ENCODE data around the gene SERPINE2. TPM values are rescaled to one million over a fixed set of nuclear protein-coding genes. Genes with fewer than 3 reads are reported as not detected.

SERPINE2 gene
- polyA plus RNA-seq, 4 donors = 6.0 to 43.9 (median 21.0) TPM

DNA sequence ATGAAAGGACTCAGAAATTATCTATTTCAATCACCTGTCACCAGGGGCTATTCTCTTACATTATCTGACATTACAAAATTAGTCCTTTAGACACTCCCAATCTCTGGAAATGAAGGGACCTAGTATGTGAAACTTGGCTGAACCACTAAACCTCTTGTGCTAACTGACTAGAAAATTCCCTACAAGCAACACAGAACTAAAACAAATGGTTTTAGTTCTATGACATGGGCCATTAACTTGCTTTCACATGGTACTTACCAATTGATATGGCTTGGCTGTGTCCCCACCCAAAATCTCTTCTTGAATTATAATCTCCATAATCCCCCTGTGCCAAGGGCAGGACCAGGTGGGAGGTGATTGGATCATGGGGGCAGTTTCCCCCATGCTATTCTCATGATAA, 16.6 kb downstream of the SERPINE2 start:
- Histone ChIP-seq H3K9me3 (ENCODE audit: control insufficient read depth in 2 of 2, insufficient read depth in 1 of 2, low read depth in 1 of 2, low read length in 1 of 2) (no peaks in the 10 kb centered on the region), H3K27me3 (ENCODE audit: control insufficient read depth in 3 of 3, insufficient read depth in 3 of 3, low read length in 3 of 3) (no peaks in the 10 kb centered on the region), H3K4me1 (ENCODE audit: control insufficient read depth in 3 of 3, insufficient read depth in 2 of 3, low read depth in 1 of 3, low read length in 2 of 3) (peaks cover 0 to 2% (median 0%) of the 10 kb centered on the region in 3 donors), H3K27ac (ENCODE audit: low read depth in 1 of 3, low read length in 2 of 3) (no peak overlapping the region), H3K4me3 (ENCODE audit: low read depth in 1 of 3, low read length in 3 of 3) (no peak overlapping the region), H3K36me3 (ENCODE audit: control insufficient read depth in 3 of 3, insufficient read depth in 2 of 3, low read depth in 1 of 3, low read length in 3 of 3) (peaks cover 0 to 3% (median 0%) of the 10 kb centered on the region in 3 donors)
- DNase-seq (no peak), FAIRE-seq (no peak)

- peaks cover 0 to 3% (median 0%) of the 10 kb centered on the region in 3 donors for H3K36me3 ChIP-seq (ENCODE audit: control insufficient read depth in 3 of 3, insufficient read depth in 2 of 3, low read depth in 1 of 3, low read length in 3 of 3)
- FAIRE-seq (no peak), DNase-seq (no peak)
- no peak overlapping the region for H3K27ac ChIP-seq (ENCODE audit: low read depth in 1 of 3, low read length in 2 of 3)
- no peak overlapping the region for H3K4me3 ChIP-seq (ENCODE audit: low read depth in 1 of 3, low read length in 3 of 3)
- H3K4me1 ChIP-seq (ENCODE audit: control insufficient read depth in 3 of 3, insufficient read depth in 2 of 3, low read depth in 1 of 3, low read length in 2 of 3) = peaks cover 0 to 2% (median 0%) of the 10 kb centered on the region in 3 donors
- no peaks in the 10 kb centered on the region for H3K27me3 ChIP-seq (ENCODE audit: control insufficient read depth in 3 of 3, insufficient read depth in 3 of 3, low read length in 3 of 3)
- WGBS, 3 donors = 80 to 90% (median 88%) methylated on average over 3 of the region's 3 CpGs
- no peaks in the 10 kb centered on the region for H3K9me3 ChIP-seq (ENCODE audit: control insufficient read depth in 2 of 2, insufficient read depth in 1 of 2, low read depth in 1 of 2, low read length in 1 of 2)
Measured at GRCh38 chr2:224020523-224020922, 18.6 kb downstream of the SERPINE2 start.

- FAIRE-seq (no peak), DNase-seq (no peak)
- Histone ChIP-seq H3K9me3 (ENCODE audit: control insufficient read depth in 2 of 2, insufficient read depth in 1 of 2, low read depth in 1 of 2, low read length in 1 of 2) (no peaks in the 10 kb centered on the region), H3K36me3 (ENCODE audit: control insufficient read depth in 3 of 3, insufficient read depth in 2 of 3, low read depth in 1 of 3, low read length in 3 of 3) (peaks cover 0 to 5% (median 2%) of the 10 kb centered on the region in 3 donors), H3K27ac (ENCODE audit: low read depth in 1 of 3, low read length in 2 of 3) (no peak overlapping the region), H3K4me1 (ENCODE audit: control insufficient read depth in 3 of 3, insufficient read depth in 2 of 3, low read depth in 1 of 3, low read length in 2 of 3) (no peaks in the 10 kb centered on the region), H3K27me3 (ENCODE audit: control insufficient read depth in 3 of 3, insufficient read depth in 3 of 3, low read length in 3 of 3) (no peaks in the 10 kb centered on the region), H3K4me3 (ENCODE audit: low read depth in 1 of 3, low read length in 3 of 3) (no peak overlapping the region)
- WGBS, 3 donors = 64 to 89% (median 75%) methylated on average over 4 of the region's 4 CpGs
Measured at GRCh38 chr2:224017957-224018356, 21.1 kb downstream of the SERPINE2 start.

DNA sequence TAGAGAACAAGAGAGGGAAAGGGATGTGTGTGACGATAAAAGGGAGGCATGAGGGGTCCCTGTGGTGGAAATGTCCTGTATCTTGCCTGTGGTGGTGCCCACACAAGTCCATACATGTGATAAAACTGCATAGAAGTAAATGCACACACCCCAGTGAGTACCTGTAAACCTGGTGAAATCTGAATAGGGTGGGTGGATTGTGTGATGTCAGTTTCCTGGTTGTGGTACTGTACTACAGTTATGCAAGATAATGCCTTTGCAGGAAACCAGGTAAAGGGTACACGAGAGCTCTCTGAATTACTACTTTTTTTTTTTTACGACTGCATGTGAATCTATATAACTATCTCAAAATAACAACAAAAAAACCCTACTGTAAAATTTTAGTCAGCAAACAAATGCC, 22.1 kb downstream of the SERPINE2 start:
- no peaks in the 10 kb centered on the region for H3K27me3 ChIP-seq (ENCODE audit: control insufficient read depth in 3 of 3, insufficient read depth in 3 of 3, low read length in 3 of 3)
- DNase-seq (no peak), FAIRE-seq (no peak)
- 40 to 57% (median 54%) methylated on average over 3 of the region's 3 CpGs for WGBS, 3 donors
- H3K4me1 ChIP-seq (ENCODE audit: control insufficient read depth in 3 of 3, insufficient read depth in 2 of 3, low read depth in 1 of 3, low read length in 2 of 3) = peaks cover 0 to 3% (median 0%) of the 10 kb centered on the region in 3 donors
- H3K27ac ChIP-seq (ENCODE audit: low read depth in 1 of 3, low read length in 2 of 3) = no peak overlapping the region
- H3K36me3 ChIP-seq (ENCODE audit: control insufficient read depth in 3 of 3, insufficient read depth in 2 of 3, low read depth in 1 of 3, low read length in 3 of 3) = peaks cover 0 to 5% (median 2%) of the 10 kb centered on the region in 3 donors
- H3K9me3 ChIP-seq (ENCODE audit: control insufficient read depth in 2 of 2, insufficient read depth in 1 of 2, low read depth in 1 of 2, low read length in 1 of 2) = no peaks in the 10 kb centered on the region
- no peak overlapping the region for H3K4me3 ChIP-seq (ENCODE audit: low read depth in 1 of 3, low read length in 3 of 3)

DNA sequence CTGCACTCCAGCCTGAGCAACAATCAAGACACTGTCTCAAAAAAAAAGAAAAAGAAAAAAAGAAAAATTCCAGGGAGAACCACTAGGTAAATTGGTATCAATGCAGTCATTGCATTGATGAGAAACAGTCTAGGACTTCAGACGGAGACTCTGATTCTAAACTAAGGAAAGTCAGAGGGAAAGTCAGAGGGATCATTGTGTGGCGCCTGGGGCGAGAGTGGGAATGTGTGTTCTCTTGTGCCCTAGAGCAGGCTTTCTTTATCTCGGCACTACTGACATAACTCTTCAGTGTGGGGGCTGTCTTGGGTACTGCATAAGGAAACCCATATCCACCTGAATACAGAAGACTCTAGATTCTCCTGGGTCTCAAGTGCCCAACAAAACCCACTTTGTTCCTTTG, 24.8 kb downstream of the SERPINE2 start:
- peaks cover 0 to 5% (median 2%) of the 10 kb centered on the region in 3 donors for H3K36me3 ChIP-seq (ENCODE audit: control insufficient read depth in 3 of 3, insufficient read depth in 2 of 3, low read depth in 1 of 3, low read length in 3 of 3)
- 94 to 98% (median 96%) methylated on average over 4 of the region's 4 CpGs for WGBS, 3 donors
- H3K27me3 ChIP-seq (ENCODE audit: control insufficient read depth in 3 of 3, insufficient read depth in 3 of 3, low read length in 3 of 3) = no peaks in the 10 kb centered on the region
- no peak overlapping the region for H3K27ac ChIP-seq (ENCODE audit: low read depth in 1 of 3, low read length in 2 of 3)
- H3K4me3 ChIP-seq (ENCODE audit: low read depth in 1 of 3, low read length in 3 of 3) = no peak overlapping the region
- H3K4me1 ChIP-seq (ENCODE audit: control insufficient read depth in 3 of 3, insufficient read depth in 2 of 3, low read depth in 1 of 3, low read length in 2 of 3) = peaks cover 0 to 18% (median 0%) of the 10 kb centered on the region in 3 donors
- FAIRE-seq (no peak), DNase-seq (no peak)
- H3K9me3 ChIP-seq (ENCODE audit: control insufficient read depth in 2 of 2, insufficient read depth in 1 of 2, low read depth in 1 of 2, low read length in 1 of 2) = no peaks in the 10 kb centered on the region

- H3K36me3 ChIP-seq (ENCODE audit: control insufficient read depth in 3 of 3, insufficient read depth in 2 of 3, low read depth in 1 of 3, low read length in 3 of 3) = peaks cover 0 to 3% (median 2%) of the 10 kb centered on the region in 3 donors
- H3K9me3 ChIP-seq (ENCODE audit: control insufficient read depth in 2 of 2, insufficient read depth in 1 of 2, low read depth in 1 of 2, low read length in 1 of 2) = no peaks in the 10 kb centered on the region
- FAIRE-seq = no peak
- no peak overlapping the region for H3K4me3 ChIP-seq (ENCODE audit: low read depth in 1 of 3, low read length in 3 of 3)
- peak in 1 of 2 donors; percentile 74 for DNase-seq
- peak overlapping the region in 1 of 3 donors; percentile 83 for H3K27ac ChIP-seq (ENCODE audit: low read depth in 1 of 3, low read length in 2 of 3)
- no peaks in the 10 kb centered on the region for H3K27me3 ChIP-seq (ENCODE audit: control insufficient read depth in 3 of 3, insufficient read depth in 3 of 3, low read length in 3 of 3)
- WGBS, 3 donors = 11 to 66% (median 31%) methylated on average over 1 of the region's 1 CpG
- peaks cover 0 to 28% (median 4%) of the 10 kb centered on the region in 3 donors for H3K4me1 ChIP-seq (ENCODE audit: control insufficient read depth in 3 of 3, insufficient read depth in 2 of 3, low read depth in 1 of 3, low read length in 2 of 3)
Measured at GRCh38 chr2:224011837-224012236, 27.2 kb downstream of the SERPINE2 start.

- H3K9me3 ChIP-seq (ENCODE audit: control insufficient read depth in 2 of 2, insufficient read depth in 1 of 2, low read depth in 1 of 2, low read length in 1 of 2) = no peaks in the 10 kb centered on the region
- DNase-seq = peak in 1 of 2 donors; percentile 26
Measured at GRCh38 chr2:224009605-224010315, 29.3 kb downstream of the SERPINE2 start.

DNA sequence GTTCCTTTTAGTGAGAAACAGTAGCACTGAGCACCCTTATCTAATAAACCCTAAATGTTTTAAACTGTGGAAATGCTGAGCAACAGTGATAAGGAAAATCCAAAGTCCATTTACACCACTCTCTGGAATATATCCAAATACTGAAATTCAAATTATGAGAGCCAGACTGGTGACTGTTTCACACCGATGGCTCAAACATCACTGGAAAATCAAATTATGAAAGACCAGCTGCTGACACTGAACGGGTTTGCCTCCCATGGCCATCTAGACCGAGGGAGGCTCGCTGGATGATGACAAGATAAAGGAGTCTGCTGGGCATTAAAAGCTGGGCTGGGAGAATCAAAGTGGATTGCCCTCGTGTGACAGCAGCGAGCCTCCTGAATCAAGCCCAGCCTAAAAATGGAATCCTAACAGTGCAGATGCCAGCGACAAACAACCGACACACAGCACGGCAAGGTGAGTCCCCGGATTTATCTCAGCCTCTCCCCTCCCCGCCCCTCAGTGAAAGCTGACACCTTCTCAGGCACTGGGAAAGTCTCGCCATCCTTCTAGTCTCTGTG, 30.3 kb downstream of the SERPINE2 start:
- no peaks in the 10 kb centered on the region for H3K9me3 ChIP-seq (ENCODE audit: control insufficient read depth in 2 of 2, insufficient read depth in 1 of 2, low read depth in 1 of 2, low read length in 1 of 2)
- peaks cover 0 to 28% (median 4%) of the 10 kb centered on the region in 3 donors for H3K4me1 ChIP-seq (ENCODE audit: control insufficient read depth in 3 of 3, insufficient read depth in 2 of 3, low read depth in 1 of 3, low read length in 2 of 3)
- H3K4me3 ChIP-seq (ENCODE audit: low read depth in 1 of 3, low read length in 3 of 3) = peak overlapping the region; percentile 0 to 54 (median 21)
- peak overlapping the region; percentile 33 to 83 (median 78) for H3K27ac ChIP-seq (ENCODE audit: low read depth in 1 of 3, low read length in 2 of 3)
- no peak for FAIRE-seq
- H3K27me3 ChIP-seq (ENCODE audit: control insufficient read depth in 3 of 3, insufficient read depth in 3 of 3, low read length in 3 of 3) = no peaks in the 10 kb centered on the region
- peaks cover 0 to 5% (median 0%) of the 10 kb centered on the region in 3 donors for H3K36me3 ChIP-seq (ENCODE audit: control insufficient read depth in 3 of 3, insufficient read depth in 2 of 3, low read depth in 1 of 3, low read length in 3 of 3)
- peak; percentile 81 to 82 for DNase-seq
- WGBS, 3 donors = 16 to 50% (median 28%) methylated on average over 12 of the region's 12 CpGs

More at GRCh38 chr2:224009605-224010315, 29.3 kb downstream of the SERPINE2 start:
- no peak for FAIRE-seq
- 34 to 63% (median 49%) methylated on average over 5 of the region's 5 CpGs for WGBS, 3 donors
- H3K4me3 ChIP-seq (ENCODE audit: low read depth in 1 of 3, low read length in 3 of 3) = peak overlapping the region in 2 of 3 donors; percentile 24 to 54
- peaks cover 0 to 28% (median 4%) of the 10 kb centered on the region in 3 donors for H3K4me1 ChIP-seq (ENCODE audit: control insufficient read depth in 3 of 3, insufficient read depth in 2 of 3, low read depth in 1 of 3, low read length in 2 of 3)
- no peaks in the 10 kb centered on the region for H3K27me3 ChIP-seq (ENCODE audit: control insufficient read depth in 3 of 3, insufficient read depth in 3 of 3, low read length in 3 of 3)
- H3K36me3 ChIP-seq (ENCODE audit: control insufficient read depth in 3 of 3, insufficient read depth in 2 of 3, low read depth in 1 of 3, low read length in 3 of 3) = peaks cover 0 to 5% (median 2%) of the 10 kb centered on the region in 3 donors
- H3K27ac ChIP-seq (ENCODE audit: low read depth in 1 of 3, low read length in 2 of 3) = peak overlapping the region; percentile 33 to 83 (median 78)

Measured in small intestine (tissue), 7 donors.